Fibroblast of peridontal ligament (primary cell): ENCODE results near the gene GUCA1C.

Experiments used
- DNase-seq: peaks from one replicate; pipeline ENCODE4 v3.0.0-alpha.2; 2010; ENCODE audit errors: extremely low read depth

Gene GUCA1C

DNA sequence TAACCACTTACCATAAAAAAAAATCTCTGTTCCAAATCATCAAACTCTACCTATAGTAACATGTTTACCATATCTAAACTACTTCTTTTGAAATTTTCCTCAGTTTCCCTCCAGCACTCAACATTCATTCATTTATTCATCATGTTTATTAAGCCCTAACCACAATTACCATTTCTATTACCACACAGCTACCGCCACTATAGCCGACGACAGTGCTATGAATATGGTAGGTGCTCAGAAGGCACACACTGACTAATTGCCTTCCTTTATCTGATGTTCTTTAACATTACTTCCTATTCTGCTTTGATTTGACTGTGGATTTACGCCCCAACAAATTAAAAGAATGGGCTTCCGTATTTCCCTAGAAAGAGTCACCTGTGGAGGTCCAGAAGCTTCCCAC lies 43.9 kb downstream of the GUCA1C start:
- DNase-seq, result no peak

- DNase-seq, result peak; percentile 32
These were observed 46.5 kb downstream of the GUCA1C start for GRCh38 chr3:108907194-108907593.

GRCh38 chr3:108899530-108899929 lies 54.1 kb downstream of the GUCA1C start:
- DNase-seq, result no peak

DNA sequence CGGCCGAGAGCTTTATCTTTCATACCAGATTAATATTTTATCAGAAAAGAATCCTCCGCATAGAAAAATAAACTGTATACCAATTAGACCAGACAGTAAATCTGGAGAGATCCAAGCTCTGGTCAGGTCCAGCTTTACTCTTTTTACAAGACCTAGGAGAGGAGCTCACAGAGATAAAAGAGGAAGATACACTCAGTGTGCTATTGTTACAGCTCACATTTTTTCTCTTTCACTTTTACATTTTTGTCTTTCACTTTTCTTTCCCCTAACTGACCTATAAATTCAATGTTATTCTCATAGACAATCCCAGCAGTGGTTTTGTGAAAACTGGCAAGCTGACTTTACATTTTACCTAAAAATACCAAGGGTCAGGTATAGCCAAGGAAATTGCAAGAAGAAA lies 55.8 kb downstream of the GUCA1C start:
- no peak for DNase-seq

DNA sequence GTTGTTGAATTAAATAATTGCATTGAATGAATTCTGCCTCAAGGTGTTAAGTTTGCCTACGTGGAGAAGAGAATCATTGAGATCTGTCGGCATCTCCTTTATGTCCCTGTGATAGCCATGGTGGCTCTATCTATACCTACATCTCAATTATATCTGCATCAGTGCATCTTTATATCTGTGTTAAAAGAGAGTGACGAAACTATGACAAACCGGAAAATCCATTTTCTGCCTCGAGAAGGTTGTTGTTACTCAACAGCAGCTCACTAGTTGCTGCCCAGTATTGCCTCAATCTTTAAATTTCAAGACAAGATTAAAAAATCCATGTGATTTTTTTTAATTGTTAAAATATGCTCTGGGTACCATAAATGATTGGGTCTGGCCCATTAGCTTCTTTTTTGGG lies 58.7 kb downstream of the GUCA1C start:
- DNase-seq, result no peak

DNA sequence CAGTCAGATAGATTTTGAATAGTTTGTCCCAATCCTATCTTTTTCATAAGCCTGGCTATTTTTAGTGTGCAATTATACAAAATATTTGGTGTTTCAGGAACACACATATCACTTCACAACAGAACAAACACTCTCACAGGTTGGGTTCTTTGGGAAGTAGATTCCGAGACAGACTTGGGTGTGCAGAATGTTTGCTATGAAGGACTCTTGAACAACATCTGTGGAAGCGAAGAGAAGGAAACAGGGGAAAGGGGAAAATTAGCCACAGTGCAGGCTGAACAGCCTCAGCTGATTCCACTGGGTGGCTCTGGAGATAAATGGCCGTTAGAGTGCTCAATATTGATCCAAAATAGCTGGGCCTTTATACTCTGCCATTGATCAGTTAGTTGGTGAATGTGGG lies 61.8 kb downstream of the GUCA1C start:
- no peak for DNase-seq

DNA sequence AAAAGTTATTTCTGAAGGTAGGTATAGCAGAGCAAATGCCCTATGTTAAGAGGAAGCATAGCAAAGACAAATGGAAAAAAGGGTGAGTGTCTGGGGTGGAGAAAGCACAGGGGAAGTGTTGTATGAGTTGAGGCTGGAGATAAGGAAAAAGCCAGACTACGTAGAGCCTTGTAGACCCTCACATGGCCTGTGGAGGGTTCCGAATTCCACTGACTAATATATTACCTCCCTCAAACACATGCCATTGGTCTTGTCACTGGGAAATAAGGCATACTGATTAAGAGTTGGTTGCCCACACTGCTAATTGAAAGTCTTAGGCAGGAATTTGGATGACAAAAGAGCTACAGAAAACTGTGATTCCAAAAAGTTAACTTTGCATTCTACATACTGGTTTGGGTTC lies 65.9 kb downstream of the GUCA1C start:
- no peak for DNase-seq

GRCh38 chr3:108887121-108887520 lies 66.6 kb downstream of the GUCA1C start:
- DNase-seq, result no peak

- no peak for DNase-seq
These were observed 70.3 kb downstream of the GUCA1C start for GRCh38 chr3:108883373-108883772.

- no peak for DNase-seq
These were observed 70.9 kb downstream of the GUCA1C start for GRCh38 chr3:108882762-108883161.

DNA sequence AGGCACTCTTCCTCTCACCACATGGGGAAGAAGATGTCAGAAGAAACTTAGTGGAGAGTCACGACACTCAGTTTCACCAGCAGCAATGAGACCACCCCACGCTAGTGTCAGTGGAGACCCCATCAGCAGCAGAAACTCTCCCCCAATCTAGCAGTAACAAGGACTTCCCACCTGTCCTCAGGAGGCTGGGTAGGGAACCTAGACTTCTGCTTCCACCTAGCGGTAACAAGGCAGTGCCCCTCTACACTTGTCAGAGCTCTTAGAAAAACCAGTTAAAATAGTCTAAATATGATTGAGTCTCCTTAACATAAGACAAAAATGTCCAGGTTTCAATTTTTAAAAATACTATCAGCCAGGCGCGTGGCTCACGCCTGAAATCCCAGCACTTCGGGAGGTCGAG lies 73.8 kb downstream of the GUCA1C start:
- DNase-seq, result no peak

DNA sequence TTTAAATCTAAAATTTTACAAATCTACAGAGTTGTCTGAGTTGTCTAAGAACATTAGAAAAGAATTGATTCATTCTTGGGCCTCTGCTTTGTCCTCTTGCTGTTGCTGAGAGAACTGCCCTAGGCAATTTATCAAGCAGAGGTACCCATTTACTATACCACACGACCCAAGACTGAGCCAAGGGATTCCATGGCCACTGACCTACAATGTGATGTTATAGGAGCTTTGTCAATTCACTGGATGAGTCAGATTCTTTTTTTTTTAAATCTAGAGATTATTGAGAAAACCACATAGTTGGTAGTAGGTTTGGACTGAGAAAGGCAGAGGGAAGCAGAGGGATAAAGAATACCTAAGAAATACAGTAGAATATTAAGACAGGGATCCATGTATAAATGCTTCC lies 75.8 kb downstream of the GUCA1C start:
- no peak for DNase-seq

DNA sequence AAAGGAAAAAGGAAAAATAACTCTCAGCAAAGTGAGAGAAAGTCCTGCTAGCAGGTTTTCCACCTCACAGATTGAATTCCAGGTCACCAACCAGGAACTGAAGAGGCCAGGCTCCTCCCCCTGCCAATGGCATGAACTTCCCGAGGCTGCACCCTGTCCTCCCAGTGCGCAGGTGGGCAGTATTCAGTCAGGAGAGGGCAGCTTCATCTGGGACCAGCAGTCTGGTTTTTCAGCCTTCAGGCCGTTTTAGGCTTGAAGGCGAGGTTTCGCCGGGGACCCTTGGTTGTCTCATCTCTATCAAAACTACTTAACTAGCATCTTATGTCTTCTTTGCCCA lies 89.9 kb downstream of the GUCA1C start:
- DNase-seq, result no peak

DNA sequence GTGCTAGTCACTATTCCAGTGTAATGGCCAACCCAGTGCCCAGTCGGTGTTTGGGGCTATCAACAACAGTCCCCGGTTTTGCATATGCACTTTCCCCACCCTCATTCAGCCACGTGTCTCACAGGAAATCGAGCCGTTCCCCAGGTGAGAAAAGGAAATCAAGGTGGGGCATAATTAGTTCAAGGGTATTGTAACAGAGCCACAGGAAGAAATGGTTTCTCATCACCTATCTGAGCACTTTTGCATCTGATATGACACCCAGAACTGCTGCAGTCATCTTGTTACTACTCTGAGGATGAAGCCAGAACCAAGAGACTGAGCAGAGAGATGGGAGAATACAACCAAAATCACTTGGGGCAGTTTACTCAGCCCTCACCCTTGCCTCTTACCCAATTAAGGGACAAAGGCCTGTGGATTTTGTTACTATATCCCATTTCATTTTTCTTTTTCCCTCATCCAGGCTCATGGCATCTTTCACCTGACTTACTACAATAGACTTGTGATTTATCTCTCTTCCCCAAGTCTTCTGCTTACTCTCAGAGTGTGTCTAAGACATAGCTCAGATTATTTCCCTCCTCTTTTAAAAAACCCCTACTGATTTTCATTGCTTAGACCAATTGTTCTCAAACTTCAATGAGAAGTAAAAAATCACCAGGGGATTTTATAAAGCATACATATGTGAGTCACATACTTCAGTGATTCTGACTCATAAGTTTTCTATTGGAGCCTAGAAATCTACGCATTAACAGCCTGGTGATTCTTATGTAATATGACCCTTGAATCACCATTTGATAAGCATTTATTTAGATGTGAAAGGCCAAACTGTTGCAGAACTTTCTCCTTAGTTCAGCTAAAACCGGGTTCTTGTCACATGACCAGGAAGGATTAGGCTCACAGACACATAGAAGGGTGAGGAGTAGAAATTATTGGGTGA lies 90.5 kb downstream of the GUCA1C start:
- peak; percentile 88 for DNase-seq

DNA sequence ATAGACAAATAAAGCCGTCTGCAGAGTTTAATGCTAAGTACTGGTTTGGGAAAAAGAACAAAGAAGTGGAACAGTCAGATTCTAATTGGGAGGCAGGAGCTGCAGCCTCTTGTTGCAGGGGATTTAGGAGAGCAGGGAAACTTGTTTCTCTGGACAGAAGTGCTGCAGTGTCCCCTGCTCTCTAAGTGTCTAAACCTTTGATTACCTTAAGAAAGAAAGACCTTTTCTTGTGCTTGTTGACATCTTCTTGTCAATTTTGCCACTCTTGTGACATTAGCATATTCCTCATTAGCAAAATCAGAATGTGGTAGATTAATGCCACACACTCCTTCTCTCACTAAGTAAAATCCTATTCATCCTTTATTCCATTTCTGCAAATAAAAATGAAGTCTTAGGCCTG lies 92.3 kb downstream of the GUCA1C start:
- DNase-seq, result no peak
